MG63 (cell line): Measurements from ENCODE around the gene HSF5. TPM values are rescaled to one million over a fixed set of nuclear protein-coding genes. Genes with fewer than 3 reads are reported as not detected.
"Not testable (repeated sequence)": the region's sequence is repeated elsewhere in the genome, so short reads cannot be mapped to it uniquely, and the experiment has no call there.

Experiments
- DNase-seq: peaks from one replicate; pipeline ENCODE4 v3.0.0-alpha.2; 2020
- H3K27me3 ChIP-seq: fragments of 250-450 bp; sonication (Bioruptor Pico); 2 replicates; pipeline ENCODE4 v1.5.1; 2020; ENCODE audit warnings: mild to moderate bottlenecking, moderate library complexity
- H3K36me3 ChIP-seq: fragments of 250-450 bp; sonication (Bioruptor Pico); 2 replicates; pipeline ENCODE4 v1.5.1; 2020; ENCODE audit warnings: mild to moderate bottlenecking, moderate library complexity
- H3K4me3 ChIP-seq: fragments of 250-450 bp; sonication (Bioruptor Pico); 2 replicates; pipeline ENCODE4 v1.5.1; 2020; ENCODE audit warnings: mild to moderate bottlenecking, moderate library complexity
- H3K9me3 ChIP-seq: fragments of 250-450 bp; sonication (Bioruptor Pico); 2 replicates; pipeline ENCODE4 v1.5.1; 2020; ENCODE audit warnings: mild to moderate bottlenecking, moderate library complexity
- total RNA-seq: library from RNA; depleted of rRNA; stranded (reverse); fragments of >200 nt; shearing (Covaris generic); gene quantifications from 2 replicates; pipeline ENCODE4 v1.2.3, GENCODE V29; 2014; ENCODE audit warnings: low replicate concordance

HSF5 gene
- total RNA-seq, 1 experiment from 2014 or later = not detected

GRCh38 chr17:58412064-58412703 is 76.0 kb downstream of the HSF5 start:
- Histone ChIP-seq H3K9me3 (no peaks in the 10 kb centered on the region), H3K4me3 (no peak overlapping the region), H3K27me3 (peaks cover 33% of the 10 kb centered on the region), H3K36me3 (no peaks in the 10 kb centered on the region)
- DNase-seq = no peak

DNA sequence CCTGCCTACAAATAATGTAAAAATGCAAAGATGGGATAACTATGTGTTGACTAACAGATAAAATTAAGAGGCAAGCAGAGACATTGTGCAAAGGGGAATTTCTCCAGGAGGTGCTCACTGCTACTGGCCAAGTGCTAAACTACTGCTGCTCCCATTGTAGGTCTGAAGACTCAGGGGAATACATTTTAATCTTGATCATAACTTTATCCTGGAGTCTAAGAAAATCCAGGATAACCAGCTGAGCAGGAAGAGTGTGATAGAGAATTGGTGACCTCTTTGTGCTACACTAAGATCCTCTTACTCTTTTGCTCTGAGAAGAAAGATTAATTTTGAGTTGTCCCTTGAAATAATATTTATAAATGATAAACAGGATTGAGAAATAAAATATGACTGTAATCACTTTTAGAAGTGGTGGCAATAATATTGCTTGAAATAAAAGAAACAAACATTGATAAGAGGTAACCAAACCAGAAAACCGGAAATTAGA is 76.8 kb downstream of the HSF5 start:
- Histone ChIP-seq H3K9me3 (no peaks in the 10 kb centered on the region), H3K27me3 (peaks cover 33% of the 10 kb centered on the region), H3K4me3 (no peak overlapping the region), H3K36me3 (no peaks in the 10 kb centered on the region)
- DNase-seq = no peak

DNA sequence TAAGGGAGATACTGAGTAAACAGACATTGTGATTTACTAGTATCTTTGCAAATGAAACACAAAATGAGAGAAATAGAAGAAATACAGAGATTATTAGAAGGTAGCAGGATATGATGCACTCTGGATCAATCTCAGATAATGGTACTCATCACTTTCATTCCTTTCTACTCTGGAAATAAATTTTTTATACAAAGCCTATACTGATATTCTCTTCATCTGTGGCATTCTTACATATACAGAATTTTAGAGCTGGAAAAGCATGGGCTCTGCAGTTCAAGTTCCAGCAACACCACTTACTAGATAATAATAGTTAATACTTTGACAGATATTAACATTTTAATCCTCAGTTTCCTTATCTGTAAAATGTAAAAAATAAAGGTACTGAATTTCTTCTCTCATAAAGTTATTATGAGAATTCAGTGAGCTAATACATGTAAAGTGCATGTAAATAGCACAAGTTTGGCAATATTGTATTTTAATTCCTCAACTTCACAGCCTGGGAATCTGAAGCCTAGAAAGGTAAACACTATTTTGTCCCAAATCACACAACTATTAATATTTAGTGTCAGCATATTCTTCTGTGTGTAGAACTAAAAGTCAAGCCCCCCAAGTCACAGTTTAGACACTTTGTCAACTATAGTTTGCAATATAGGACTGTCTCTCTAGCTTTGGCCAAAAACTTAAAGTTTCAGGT is 77.3 kb downstream of the HSF5 start:
- H3K36me3 ChIP-seq = no peaks in the 10 kb centered on the region
- peaks cover 33% of the 10 kb centered on the region for H3K27me3 ChIP-seq
- H3K4me3 ChIP-seq = no peak overlapping the region
- H3K9me3 ChIP-seq = no peaks in the 10 kb centered on the region
- no peak for DNase-seq

DNA sequence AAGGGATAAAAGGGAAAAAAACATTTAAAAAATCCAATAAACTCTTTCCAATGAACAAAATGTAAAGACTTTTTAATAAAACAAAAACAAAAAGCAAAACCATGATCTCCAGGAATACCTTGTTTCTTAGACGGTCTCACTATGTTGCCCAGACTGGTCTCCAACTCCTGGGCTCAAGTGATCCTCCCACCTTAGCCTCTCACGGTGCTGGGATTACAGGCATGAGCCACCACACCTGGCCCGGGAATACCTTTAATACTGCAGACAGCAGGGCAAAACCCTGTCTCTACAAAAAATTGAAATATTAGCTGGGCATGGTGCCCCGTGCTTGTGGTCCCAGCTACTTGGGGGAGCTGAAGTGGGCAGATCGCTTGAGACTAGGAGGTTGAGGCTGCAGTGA is 78.8 kb downstream of the HSF5 start:
- peaks cover 33% of the 10 kb centered on the region for H3K27me3 ChIP-seq

DNA sequence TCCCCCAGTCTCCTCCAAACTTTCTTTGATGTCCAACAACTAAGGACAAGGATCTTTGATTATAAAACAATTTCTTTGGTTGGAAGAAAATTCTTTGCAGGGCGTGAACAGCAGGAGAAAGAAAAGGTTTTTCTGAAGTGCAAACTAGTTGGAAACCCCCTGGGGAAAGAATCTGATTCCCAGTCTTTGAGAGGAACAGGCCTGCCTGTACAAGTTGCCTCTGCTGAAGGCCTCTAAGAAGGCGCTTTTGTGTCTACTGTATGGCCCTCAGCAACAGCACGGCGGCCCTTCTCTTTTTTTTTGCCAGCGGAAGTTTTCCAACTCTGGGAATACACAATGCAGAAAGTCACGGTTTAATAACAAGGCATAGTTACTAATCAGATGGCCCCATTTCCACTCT is 84.9 kb downstream of the HSF5 start:
- Histone ChIP-seq H3K27me3 (peaks cover 21% of the 10 kb centered on the region), H3K9me3 (no peaks in the 10 kb centered on the region), H3K4me3 (no peak overlapping the region), H3K36me3 (no peaks in the 10 kb centered on the region)
- DNase-seq = no peak

More for the DNA sequence above, 78.8 kb downstream of the HSF5 start:
- Histone ChIP-seq H3K9me3 (no peaks in the 10 kb centered on the region), H3K36me3 (no peaks in the 10 kb centered on the region), H3K4me3 (no peak overlapping the region)
- no peak for DNase-seq

- Histone ChIP-seq H3K9me3 (no peaks in the 10 kb centered on the region), H3K4me3 (no peak overlapping the region), H3K27me3 (peaks cover 24% of the 10 kb centered on the region), H3K36me3 (no peaks in the 10 kb centered on the region)
- no peak for DNase-seq
These were observed 85.5 kb downstream of the HSF5 start for GRCh38 chr17:58402679-58403078.

DNA sequence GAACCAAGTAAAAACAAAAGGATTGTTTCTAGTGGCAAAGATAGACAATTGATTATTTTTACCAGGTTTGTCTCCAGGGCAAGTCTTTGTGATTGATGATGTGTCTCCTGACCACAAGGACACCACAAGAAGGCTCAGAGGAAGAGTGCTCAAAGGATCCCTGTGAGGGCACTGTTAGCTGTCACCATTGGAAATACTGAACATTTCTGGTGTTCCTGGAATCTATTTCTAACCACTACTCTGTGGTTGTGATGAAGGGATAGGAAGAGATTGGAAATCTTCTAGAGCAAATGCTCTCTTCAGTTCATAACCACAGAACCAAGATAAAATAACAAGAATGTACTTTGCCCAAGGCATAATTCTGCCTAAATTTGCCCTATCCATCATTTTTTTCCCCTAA is 86.2 kb downstream of the HSF5 start:
- DNase-seq = no peak
- Histone ChIP-seq H3K4me3 (no peak overlapping the region), H3K27me3 (peaks cover 24% of the 10 kb centered on the region), H3K36me3 (no peaks in the 10 kb centered on the region), H3K9me3 (no peaks in the 10 kb centered on the region)

GRCh38 chr17:58401287-58401686 is 86.9 kb downstream of the HSF5 start:
- no peaks in the 10 kb centered on the region for H3K36me3 ChIP-seq

GRCh38 chr17:58400826-58401225 is 87.4 kb downstream of the HSF5 start:
- H3K27me3 ChIP-seq = peaks cover 26% of the 10 kb centered on the region

More at GRCh38 chr17:58401287-58401686, 86.9 kb downstream of the HSF5 start:
- no peak for DNase-seq
- H3K27me3 ChIP-seq = peaks cover 24% of the 10 kb centered on the region
- H3K9me3 ChIP-seq = no peaks in the 10 kb centered on the region
- no peak overlapping the region for H3K4me3 ChIP-seq

GRCh38 chr17:58399974-58400373 is 88.2 kb downstream of the HSF5 start:
- H3K4me3 ChIP-seq = no peak overlapping the region
- no peaks in the 10 kb centered on the region for H3K9me3 ChIP-seq
- DNase-seq = no peak
- no peaks in the 10 kb centered on the region for H3K36me3 ChIP-seq
- peaks cover 35% of the 10 kb centered on the region for H3K27me3 ChIP-seq

More at GRCh38 chr17:58400826-58401225, 87.4 kb downstream of the HSF5 start:
- no peaks in the 10 kb centered on the region for H3K9me3 ChIP-seq
- DNase-seq = no peak
- H3K4me3 ChIP-seq = no peak overlapping the region
- H3K36me3 ChIP-seq = no peaks in the 10 kb centered on the region

DNA sequence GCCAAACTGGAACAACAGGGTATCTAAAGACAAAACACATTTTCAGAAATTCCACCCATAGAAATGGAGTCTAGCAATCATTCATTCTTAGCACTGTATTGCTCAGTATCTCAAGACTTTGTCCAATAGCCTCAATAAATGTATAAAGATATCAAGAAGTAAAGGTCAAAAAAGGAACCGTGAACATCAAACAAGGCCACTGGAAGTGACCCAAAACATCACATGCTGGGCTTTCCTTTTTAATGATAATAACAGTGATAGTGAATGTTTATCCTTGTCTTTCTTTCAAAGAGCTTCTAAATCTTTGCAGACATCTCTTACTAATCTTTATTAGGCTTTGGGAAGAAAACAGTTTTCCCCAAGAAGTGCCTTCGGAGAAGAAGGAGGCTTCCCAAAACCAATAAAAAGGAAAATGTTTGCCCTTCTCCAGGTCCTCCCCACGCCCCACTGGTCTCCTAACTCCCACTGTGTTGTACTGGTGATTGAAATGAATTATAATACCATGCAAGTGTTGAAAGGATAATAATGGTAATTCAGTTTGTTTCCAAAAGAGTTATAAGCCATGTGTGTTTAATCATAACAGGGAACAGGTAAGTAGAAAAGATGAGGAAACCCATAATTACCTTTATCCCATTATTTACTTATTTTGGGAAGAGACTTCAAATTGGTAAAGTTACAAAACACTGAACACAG is 89.5 kb downstream of the HSF5 start:
- Histone ChIP-seq H3K36me3 (no peaks in the 10 kb centered on the region), H3K9me3 (no peaks in the 10 kb centered on the region)
- no peak for DNase-seq

DNA sequence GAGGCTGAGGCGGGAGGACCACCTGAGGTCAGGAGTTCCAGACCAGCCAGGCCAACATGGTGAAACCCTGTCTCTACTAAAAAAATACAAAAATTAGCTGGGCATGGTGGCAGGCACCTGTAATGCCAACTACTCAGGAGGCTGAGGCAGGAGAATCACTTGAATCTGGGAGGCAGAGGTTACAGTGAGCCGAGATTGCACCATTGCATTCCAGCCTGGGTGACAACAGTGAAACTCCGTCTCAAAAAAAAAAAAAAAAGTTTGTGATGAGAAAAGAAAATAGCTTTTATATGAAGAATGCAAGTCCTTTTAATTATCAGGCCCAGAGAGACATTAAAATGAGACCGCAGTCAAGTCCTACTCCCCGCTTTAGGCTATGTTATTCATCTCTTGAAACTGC is 90.8 kb downstream of the HSF5 start:
- not testable (repeated sequence) for DNase-seq, H3K4me3 ChIP-seq, H3K9me3 ChIP-seq, H3K36me3 ChIP-seq
- peaks cover 38% of the 10 kb centered on the region for H3K27me3 ChIP-seq

More for the DNA sequence above, 89.5 kb downstream of the HSF5 start:
- Histone ChIP-seq H3K27me3 (peaks cover 40% of the 10 kb centered on the region), H3K4me3 (no peak overlapping the region)

- Histone ChIP-seq H3K36me3 (no peaks in the 10 kb centered on the region), H3K9me3 (no peaks in the 10 kb centered on the region), H3K27me3 (peaks cover 50% of the 10 kb centered on the region), H3K4me3 (no peak overlapping the region)
- no peak for DNase-seq
These were observed 92.0 kb downstream of the HSF5 start for GRCh38 chr17:58396173-58396572.

DNA sequence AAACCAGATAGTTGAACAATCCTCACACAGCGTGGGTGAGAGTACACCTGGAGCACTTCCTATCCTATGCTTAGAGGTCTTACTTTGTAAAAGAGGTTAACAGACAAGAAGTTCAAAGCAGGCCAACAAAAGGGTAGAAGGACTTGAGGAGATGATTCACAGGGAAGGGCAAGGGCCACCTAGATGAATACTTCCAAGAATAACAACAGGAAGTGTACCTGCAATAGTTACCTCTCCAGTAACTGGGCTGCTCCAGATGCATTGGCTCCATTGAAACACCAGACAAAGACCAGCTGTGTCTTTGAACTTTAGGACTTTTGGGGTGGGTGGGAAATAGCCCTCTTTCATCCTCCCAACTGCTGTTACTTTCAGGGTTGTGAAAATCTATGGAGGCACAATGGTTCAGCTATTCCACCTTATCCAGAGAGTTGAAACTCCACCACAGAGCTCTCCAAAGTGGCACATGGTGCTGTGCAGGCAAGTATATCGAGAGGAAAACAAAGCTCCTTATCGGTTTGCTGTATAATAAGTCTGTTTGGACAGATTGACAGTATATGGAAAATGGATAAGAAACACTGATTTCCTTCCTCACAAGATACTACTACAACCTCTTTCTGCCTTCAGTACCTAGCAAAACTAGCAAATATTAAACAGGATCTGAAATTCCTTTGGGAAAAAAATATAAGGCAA is 93.5 kb downstream of the HSF5 start:
- peaks cover 40% of the 10 kb centered on the region for H3K27me3 ChIP-seq
- H3K36me3 ChIP-seq = no peaks in the 10 kb centered on the region
- no peaks in the 10 kb centered on the region for H3K9me3 ChIP-seq
- H3K4me3 ChIP-seq = no peak overlapping the region
- no peak for DNase-seq

- peak; percentile 25 for DNase-seq
- Histone ChIP-seq H3K4me3 (no peak overlapping the region), H3K9me3 (no peaks in the 10 kb centered on the region), H3K36me3 (no peaks in the 10 kb centered on the region), H3K27me3 (peaks cover 34% of the 10 kb centered on the region)
These were observed 96.8 kb downstream of the HSF5 start for GRCh38 chr17:58391302-58391984.

DNA sequence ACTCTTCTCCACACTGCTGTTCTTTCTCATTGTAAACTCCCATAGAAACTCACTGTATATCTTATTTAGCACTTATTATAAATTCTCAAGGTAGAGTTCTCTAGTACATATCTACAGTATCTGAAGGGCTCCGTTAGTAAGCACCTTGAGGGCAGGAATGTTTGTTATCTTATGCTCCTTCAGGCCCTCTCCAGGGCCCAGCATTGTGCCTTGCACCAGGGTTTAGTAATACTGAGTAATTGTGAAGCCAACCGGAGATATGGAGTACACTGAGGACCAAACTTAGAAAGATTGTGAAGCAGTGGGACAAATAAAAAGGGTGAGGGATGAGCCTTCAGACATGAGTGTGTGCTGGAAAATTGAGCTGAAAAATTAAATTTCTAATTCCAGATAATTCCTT is 97.3 kb downstream of the HSF5 start:
- peaks cover 32% of the 10 kb centered on the region for H3K27me3 ChIP-seq
- no peak overlapping the region for H3K4me3 ChIP-seq
- H3K36me3 ChIP-seq = no peaks in the 10 kb centered on the region
- no peak for DNase-seq
- H3K9me3 ChIP-seq = no peaks in the 10 kb centered on the region
